GM18861 (cell line): ENCODE results near the gene TECPR1.

ENCODE experiments used
- ATAC-seq: cut with Tn5 transposase; IDR thresholded peaks from one replicate; pipeline ENCODE4 v1.9.1; 2021; ENCODE audit not compliant: unreplicated experiment

Gene TECPR1

GRCh38 chr7:98285157-98286092 is 33.4 kb upstream of the TECPR1 start:
- no peak for ATAC-seq

- ATAC-seq: no peak
Observed at GRCh38 chr7:98284335-98285036, 32.5 kb upstream of the TECPR1 start.

- ATAC-seq: no peak
Observed at GRCh38 chr7:98283887-98284222, 31.8 kb upstream of the TECPR1 start.

GRCh38 chr7:98283127-98283886 is 31.3 kb upstream of the TECPR1 start:
- ATAC-seq: no peak

GRCh38 chr7:98282703-98283102 is 30.7 kb upstream of the TECPR1 start:
- no peak for ATAC-seq

- peak; percentile 33 for ATAC-seq
Observed at GRCh38 chr7:98281757-98282606, 29.9 kb upstream of the TECPR1 start.

GRCh38 chr7:98280791-98281756 is 29.0 kb upstream of the TECPR1 start, which contains the start of gene BRI3:
BRI3 (plus strand) TSS chr7:98281686; CDS start chr7:98281796, 110 bp downstream.
- ATAC-seq: peak; percentile 72

GRCh38 chr7:98280296-98280695 is 28.3 kb upstream of the TECPR1 start:
- ATAC-seq: no peak

- ATAC-seq: no peak
Observed at GRCh38 chr7:98278936-98279335, 26.9 kb upstream of the TECPR1 start.

- ATAC-seq: no peak
Observed at GRCh38 chr7:98278408-98278807, 26.4 kb upstream of the TECPR1 start.

- ATAC-seq: no peak
Observed at GRCh38 chr7:98276241-98276761, 24.3 kb upstream of the TECPR1 start.

- ATAC-seq: no peak
Observed at GRCh38 chr7:98267303-98267702, 15.3 kb upstream of the TECPR1 start.

- ATAC-seq: no peak
Observed at GRCh38 chr7:98266840-98267239, 14.8 kb upstream of the TECPR1 start.

GRCh38 chr7:98265841-98266271 is 13.8 kb upstream of the TECPR1 start:
- ATAC-seq: no peak

- ATAC-seq: no peak
Observed at GRCh38 chr7:98257701-98258100, 5.7 kb upstream of the TECPR1 start.

- no peak for ATAC-seq
Observed at GRCh38 chr7:98256431-98256830, 4.4 kb upstream of the TECPR1 start.

- no peak for ATAC-seq
Observed at GRCh38 chr7:98254951-98255610, 3.0 kb upstream of the TECPR1 start.

GRCh38 chr7:98254516-98254915 is 2.5 kb upstream of the TECPR1 start:
- no peak for ATAC-seq
